Activated CD8-positive, alpha-beta memory T cell treated with anti-CD3 and anti-CD28 coated beads, Interleukin-2, amount 50 U/mL, for 1 hour (primary cell): ENCODE data around the gene ITPKC.

Experiments
- DNase-seq: peaks from one replicate; pipeline ENCODE4 v3.0.0-alpha.2; 2020; ENCODE audit errors: extremely low read depth

The ITPKC gene

GRCh38 chr19:40716482-40717324 is at the start of gene ITPKC, which contains the start of gene COQ8B:
TSS of gene ITPKC (plus strand) at chr19:40717112. CDS start at chr19:40717136, 24 bp downstream.
TSS of gene COQ8B (minus strand) at chr19:40716886. CDS start at chr19:40714632, 2,254 bp downstream.
- peak; percentile 98 for DNase-seq

- no peak for DNase-seq
These were observed 49.3 kb upstream of the ITPKC start for GRCh38 chr19:40667602-40668001.

GRCh38 chr19:40668991-40669614 is 47.8 kb upstream of the ITPKC start:
- no peak for DNase-seq

- no peak for DNase-seq
These were observed 45.5 kb upstream of the ITPKC start for GRCh38 chr19:40671404-40671803.

- DNase-seq = no peak
These were observed 44.9 kb upstream of the ITPKC start for GRCh38 chr19:40672038-40672437.

- no peak for DNase-seq
These were observed 44.2 kb upstream of the ITPKC start for GRCh38 chr19:40672573-40673299.

- no peak for DNase-seq
These were observed 43.5 kb upstream of the ITPKC start for GRCh38 chr19:40673397-40673796.

GRCh38 chr19:40674291-40674690 is 42.6 kb upstream of the ITPKC start:
- DNase-seq = no peak

GRCh38 chr19:40677156-40677555 is 39.8 kb upstream of the ITPKC start:
- DNase-seq = no peak

GRCh38 chr19:40681039-40681438 is 35.9 kb upstream of the ITPKC start:
- DNase-seq = no peak

GRCh38 chr19:40682431-40682964 is 34.4 kb upstream of the ITPKC start:
- DNase-seq = no peak

- DNase-seq = no peak
These were observed 33.5 kb upstream of the ITPKC start for GRCh38 chr19:40683437-40683836.

- no peak for DNase-seq
These were observed 32.6 kb upstream of the ITPKC start for GRCh38 chr19:40684280-40684679.

GRCh38 chr19:40685016-40685526 is 31.8 kb upstream of the ITPKC start:
- no peak for DNase-seq

- DNase-seq = no peak
These were observed 31.3 kb upstream of the ITPKC start for GRCh38 chr19:40685563-40685962.

- no peak for DNase-seq
These were observed 29.9 kb upstream of the ITPKC start for GRCh38 chr19:40686882-40687524.

- DNase-seq = no peak
These were observed 29.3 kb upstream of the ITPKC start for GRCh38 chr19:40687525-40688016.

- no peak for DNase-seq
These were observed 28.6 kb upstream of the ITPKC start for GRCh38 chr19:40688309-40688708.

- no peak for DNase-seq
These were observed 27.9 kb upstream of the ITPKC start for GRCh38 chr19:40688987-40689338.

- no peak for DNase-seq
These were observed 27.4 kb upstream of the ITPKC start for GRCh38 chr19:40689339-40690049.
